HFFc6 (cell line): ENCODE data around the gene SLC39A9. TPM values are rescaled to one million over a fixed set of nuclear protein-coding genes. Genes with fewer than 3 reads are reported as not detected.

Experiments used
- DNase-seq: peaks from one replicate; pipeline ENCODE4 v3.0.0-alpha.2; 2018
- H3K27ac Mint-ChIP-seq: 2 replicates; pipeline ENCODE4 v1.8.0; 2020; ENCODE audit warnings: mild to moderate bottlenecking, mixed read lengths
- H3K27me3 Mint-ChIP-seq: 2 replicates; pipeline ENCODE4 v1.8.0; 2021; ENCODE audit warnings: mild to moderate bottlenecking, moderate library complexity, mixed read lengths; ENCODE audit not compliant: insufficient read depth
- H3K36me3 Mint-ChIP-seq: 2 replicates; pipeline ENCODE4 v1.8.0; 2021; ENCODE audit warnings: low read depth, mixed read lengths
- H3K4me1 Mint-ChIP-seq: 2 replicates; pipeline ENCODE4 v1.8.0; 2020; ENCODE audit warnings: low read depth, mixed read lengths
- H3K4me3 Mint-ChIP-seq: 2 replicates; pipeline ENCODE4 v1.8.0; 2020; ENCODE audit warnings: mild to moderate bottlenecking, moderate library complexity, mixed read lengths
- H3K9me3 Mint-ChIP-seq: 2 replicates; pipeline ENCODE4 v1.8.0; 2020; ENCODE audit warnings: mild to moderate bottlenecking, mixed read lengths
- CTCF ChIP-seq: fragments of 200-600 bp; sonication (generic); IDR thresholded peaks from 2 replicates; pipeline ENCODE4 v1.5.0; 2021; ENCODE audit warnings: antibody characterized with exemption, mild to moderate bottlenecking
- total RNA-seq, 6 experiments: library from RNA; stranded (reverse); fragmentation: NEBNext Ultra II Directional; extraction: Animal tissue kit (Norgen Biotek cat#: 25700); gene quantifications; 2 replicates in 1 of 6; 3 replicates in 5 of 6; pipeline ENCODE4 v1.2.3, GENCODE V29; 2021

The SLC39A9 gene
- total RNA-seq, 6 experiments from 2014 or later = 58.8 to 88.5 (median 73.3) TPM

- Mint-ChIP-seq H3K4me3 (peak overlapping the region; percentile 59), H3K27ac (peak overlapping the region; percentile 76), H3K9me3 (no peaks in the 10 kb centered on the region)
Observed at GRCh38 chr14:69464829-69465228, 66.3 kb downstream of the SLC39A9 start.

GRCh38 chr14:69468949-69469348 lies 70.5 kb downstream of the SLC39A9 start:
- Mint-ChIP-seq H3K27me3 (peaks cover 4% of the 10 kb centered on the region; the same call in 1 of the 2 replicates), H3K36me3 (no peaks in the 10 kb centered on the region), H3K9me3 (no peaks in the 10 kb centered on the region), H3K4me1 (peaks cover 27% of the 10 kb centered on the region), H3K27ac (no peak overlapping the region), H3K4me3 (no peak overlapping the region)
- no peak for DNase-seq
- TF ChIP-seq CTCF = no peak

More at GRCh38 chr14:69464829-69465228, 66.3 kb downstream of the SLC39A9 start:
- Mint-ChIP-seq H3K36me3 (peaks cover 5% of the 10 kb centered on the region; the same call in 1 of the 2 replicates), H3K27me3 (peaks cover 4% of the 10 kb centered on the region; the same call in 1 of the 2 replicates), H3K4me1 (peaks cover 25% of the 10 kb centered on the region)
- TF ChIP-seq CTCF = no peak
- DNase-seq = peak; percentile 70

- Mint-ChIP-seq H3K27ac (no peak overlapping the region), H3K36me3 (no peaks in the 10 kb centered on the region), H3K27me3 (no peaks in the 10 kb centered on the region), H3K9me3 (no peaks in the 10 kb centered on the region), H3K4me3 (no peak overlapping the region), H3K4me1 (peaks cover 10% of the 10 kb centered on the region)
- TF ChIP-seq CTCF = no peak
- DNase-seq = no peak
Observed at GRCh38 chr14:69471436-69471835, 72.9 kb downstream of the SLC39A9 start.

GRCh38 chr14:69471916-69472315 lies 73.4 kb downstream of the SLC39A9 start:
- Mint-ChIP-seq H3K4me1 (peaks cover 9% of the 10 kb centered on the region), H3K27me3 (peaks cover 3% of the 10 kb centered on the region; the same call in 1 of the 2 replicates), H3K27ac (no peak overlapping the region), H3K9me3 (no peaks in the 10 kb centered on the region), H3K36me3 (no peaks in the 10 kb centered on the region), H3K4me3 (no peak overlapping the region)
- TF ChIP-seq CTCF = no peak
- no peak for DNase-seq

- Mint-ChIP-seq H3K27me3 (peaks cover 6% of the 10 kb centered on the region; the same call in 1 of the 2 replicates), H3K36me3 (no peaks in the 10 kb centered on the region), H3K4me3 (no peak overlapping the region), H3K9me3 (no peaks in the 10 kb centered on the region), H3K4me1 (peaks cover 5% of the 10 kb centered on the region; the same call in 1 of the 2 replicates), H3K27ac (no peak overlapping the region)
- no peak for DNase-seq
- no peak for TF ChIP-seq CTCF
Observed at GRCh38 chr14:69473260-69473659, 74.8 kb downstream of the SLC39A9 start.

GRCh38 chr14:69473946-69474345 lies 75.5 kb downstream of the SLC39A9 start:
- DNase-seq = no peak
- Mint-ChIP-seq H3K27me3 (peaks cover 7% of the 10 kb centered on the region), H3K4me1 (peaks cover 5% of the 10 kb centered on the region; the same call in 1 of the 2 replicates), H3K36me3 (no peaks in the 10 kb centered on the region), H3K27ac (no peak overlapping the region), H3K9me3 (no peaks in the 10 kb centered on the region), H3K4me3 (no peak overlapping the region)
- no peak for TF ChIP-seq CTCF
